ENCODE measurements around the gene SF3B3.
"Not testable (repeated sequence)": the region's sequence is repeated elsewhere in the genome, so short reads cannot be mapped to it uniquely, and the experiment has no call there.

Gene SF3B3

GRCh38 chr16:70611224-70611598 is 87.6 kb downstream of the SF3B3 start:
- H3K4me3 ChIP-seq (ENCODE audit: low read depth, low read length), result no peak overlapping the region
- no peak for TF ChIP-seq CTCF (IDR thresholded peaks at IDR 0.05; ENCODE audit: low read depth, low read length)

GRCh38 chr16:70611785-70612303 is 88.2 kb downstream of the SF3B3 start:
- no peak for TF ChIP-seq CTCF (IDR thresholded peaks at IDR 0.05; ENCODE audit: low read depth, low read length)
- H3K4me3 ChIP-seq (ENCODE audit: low read depth, low read length), result no peak overlapping the region

GRCh38 chr16:70612931-70613330 is 89.3 kb downstream of the SF3B3 start:
- no peak overlapping the region for H3K4me3 ChIP-seq (ENCODE audit: low read depth, low read length)
- no peak for TF ChIP-seq CTCF (IDR thresholded peaks at IDR 0.05; ENCODE audit: low read depth, low read length)

GRCh38 chr16:70614208-70614951 is 90.8 kb downstream of the SF3B3 start:
- TF ChIP-seq CTCF (IDR thresholded peaks at IDR 0.05; ENCODE audit: low read depth, low read length), result no peak
- no peak overlapping the region for H3K4me3 ChIP-seq (ENCODE audit: low read depth, low read length)

GRCh38 chr16:70615945-70616344 is 92.3 kb downstream of the SF3B3 start:
- no peak for TF ChIP-seq CTCF (IDR thresholded peaks at IDR 0.05; ENCODE audit: low read depth, low read length)
- H3K4me3 ChIP-seq (ENCODE audit: low read depth, low read length), result no peak overlapping the region

GRCh38 chr16:70621864-70622263 is 98.2 kb downstream of the SF3B3 start:
- not testable (repeated sequence) for H3K4me3 ChIP-seq (ENCODE audit: low read depth, low read length)

Data from WI38 (cell line).